ENCODE measurements around the gene RFTN2.

- TF ChIP-seq RFX5 (IDR thresholded peaks at IDR 0.05; ENCODE audit: low read depth, low read length) (no peak), ZNF768 (CRISPR knock-in tag; IDR thresholded peaks at IDR 0.05) (no peak), NFE2L1 (CRISPR knock-in tag; IDR thresholded peaks at IDR 0.05; ENCODE audit: borderline replicate concordance) (no peak)
- TF ChIP-seq, protein P1, sequence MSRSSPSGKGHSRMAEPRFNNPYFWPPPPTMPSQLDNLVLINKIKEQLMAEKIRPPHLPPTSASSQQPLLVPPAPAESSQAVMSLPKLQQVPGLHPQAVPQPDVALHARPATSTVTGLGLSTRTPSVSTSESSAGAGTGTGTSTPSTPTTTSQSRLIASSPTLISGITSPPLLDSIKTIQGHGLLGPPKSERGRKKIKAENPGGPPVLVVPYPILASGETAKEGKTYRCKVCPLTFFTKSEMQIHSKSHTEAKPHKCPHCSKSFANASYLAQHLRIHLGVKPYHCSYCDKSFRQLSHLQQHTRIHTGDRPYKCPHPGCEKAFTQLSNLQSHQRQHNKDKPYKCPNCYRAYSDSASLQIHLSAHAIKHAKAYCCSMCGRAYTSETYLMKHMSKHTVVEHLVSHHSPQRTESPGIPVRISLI (CRISPR knock-in tag; IDR thresholded peaks at IDR 0.05; ENCODE audit: borderline replicate concordance) = no peak
These were observed 30.8 kb upstream of the RFTN2 start for GRCh38 chr2:197705912-197706838.

Measured in HepG2 (cell line).